Spleen (tissue), 7 donors: ENCODE measurements around the gene ZNF385B.

ENCODE experiments used
- POLR2AphosphoS5 ChIP-seq, 3 donors: sonication (generic); formaldehyde crosslinking; IDR thresholded peaks; one replicate each; pipeline ENCODE4 v1.5.1; 2017; ENCODE audit warnings: antibody characterized with exemption in 3 of 3
- TF ChIP-seq, protein P1 (sequence below), 11 experiments: fragments of 200-600 bp in 7 of 11; fragments of 450-650 bp in 4 of 11; sonication (generic) in 4 of 11; IDR thresholded peaks in 8 of 11; conservative IDR thresholded peaks in 3 of 11; 1 replicate in 7 of 11; 2 replicates in 4 of 11; pipeline versions ENCODE4 v1.4.0 to v1.8.0; 2016 to 2021; ENCODE audit warnings: antibody characterized with exemption in 11 of 11, inconsistent platforms in 4 of 11, mild to moderate bottlenecking in 1 of 11
- donor health status: DM: no; HTN: no; CAD: no; lungs with moderate emphysema.
- donor health status: DM: no; HTN: no; CAD: no.
- donor health status: DM: no; HTN: no; CAD: no.

DNA sequence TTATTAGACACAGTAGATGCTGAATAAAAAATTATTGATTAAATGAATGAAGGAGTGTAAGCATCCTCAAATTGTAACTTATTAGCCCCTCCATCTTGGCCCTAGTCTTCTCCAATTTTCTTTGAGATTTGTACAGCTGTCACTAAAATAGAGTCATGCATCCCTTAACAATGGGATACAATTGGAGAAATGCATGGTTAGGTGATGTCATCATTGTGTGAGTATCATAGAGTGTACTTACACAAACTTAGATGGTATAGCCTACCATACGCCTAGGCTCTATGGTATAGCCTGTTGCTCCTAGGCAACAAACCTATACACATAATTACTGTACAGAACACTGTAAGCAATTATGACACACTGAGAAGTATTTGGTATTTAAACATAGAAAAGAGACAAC is 38.3 kb upstream of the ZNF385B start:
- TF ChIP-seq, protein P1, sequence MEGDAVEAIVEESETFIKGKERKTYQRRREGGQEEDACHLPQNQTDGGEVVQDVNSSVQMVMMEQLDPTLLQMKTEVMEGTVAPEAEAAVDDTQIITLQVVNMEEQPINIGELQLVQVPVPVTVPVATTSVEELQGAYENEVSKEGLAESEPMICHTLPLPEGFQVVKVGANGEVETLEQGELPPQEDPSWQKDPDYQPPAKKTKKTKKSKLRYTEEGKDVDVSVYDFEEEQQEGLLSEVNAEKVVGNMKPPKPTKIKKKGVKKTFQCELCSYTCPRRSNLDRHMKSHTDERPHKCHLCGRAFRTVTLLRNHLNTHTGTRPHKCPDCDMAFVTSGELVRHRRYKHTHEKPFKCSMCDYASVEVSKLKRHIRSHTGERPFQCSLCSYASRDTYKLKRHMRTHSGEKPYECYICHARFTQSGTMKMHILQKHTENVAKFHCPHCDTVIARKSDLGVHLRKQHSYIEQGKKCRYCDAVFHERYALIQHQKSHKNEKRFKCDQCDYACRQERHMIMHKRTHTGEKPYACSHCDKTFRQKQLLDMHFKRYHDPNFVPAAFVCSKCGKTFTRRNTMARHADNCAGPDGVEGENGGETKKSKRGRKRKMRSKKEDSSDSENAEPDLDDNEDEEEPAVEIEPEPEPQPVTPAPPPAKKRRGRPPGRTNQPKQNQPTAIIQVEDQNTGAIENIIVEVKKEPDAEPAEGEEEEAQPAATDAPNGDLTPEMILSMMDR (IDR thresholded peaks at IDR 0.05 in 8 of 11, conservative IDR thresholded peaks at IDR 0.05 in 3 of 11), result no peak
- no peak for TF ChIP-seq POLR2AphosphoS5 (IDR thresholded peaks at IDR 0.05)
